ENCODE results near the gene REN.

REN gene

DNA sequence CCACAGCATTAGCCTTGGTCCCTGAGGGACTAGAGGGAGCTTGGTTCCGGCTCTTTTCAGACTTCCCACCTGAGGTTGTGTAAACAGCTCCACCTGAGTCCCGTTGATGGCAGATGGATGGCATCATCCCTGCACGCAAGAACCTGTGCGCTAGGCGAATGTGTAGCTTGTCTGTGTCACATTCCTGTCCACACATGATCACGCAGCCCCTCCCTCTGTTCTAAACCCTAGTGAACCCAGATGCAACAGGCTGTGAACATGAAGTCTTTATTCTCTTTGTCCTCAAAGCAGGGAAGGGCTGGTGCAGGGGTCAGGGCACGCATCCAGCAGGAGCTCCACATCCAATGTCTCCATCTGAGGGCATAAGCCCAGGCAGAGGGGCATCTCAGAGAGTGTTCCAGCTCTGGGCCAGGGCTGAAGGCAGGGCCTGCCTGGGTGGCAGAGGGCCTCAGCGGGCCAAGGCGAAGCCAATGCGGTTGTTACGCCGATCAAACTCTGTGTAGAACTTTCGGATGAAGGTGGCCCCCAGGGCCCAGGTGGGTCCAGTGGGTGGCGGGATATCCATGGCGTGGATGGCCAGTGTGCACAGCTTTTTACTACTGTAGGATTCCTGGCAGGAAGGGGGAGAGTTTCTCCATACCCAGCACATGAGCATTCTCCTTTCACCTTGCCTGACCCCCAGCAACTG, 11.4 kb downstream of the REN start:
- no peak for DNase-seq (ENCODE audit: low read depth, low spot score)

DNA sequence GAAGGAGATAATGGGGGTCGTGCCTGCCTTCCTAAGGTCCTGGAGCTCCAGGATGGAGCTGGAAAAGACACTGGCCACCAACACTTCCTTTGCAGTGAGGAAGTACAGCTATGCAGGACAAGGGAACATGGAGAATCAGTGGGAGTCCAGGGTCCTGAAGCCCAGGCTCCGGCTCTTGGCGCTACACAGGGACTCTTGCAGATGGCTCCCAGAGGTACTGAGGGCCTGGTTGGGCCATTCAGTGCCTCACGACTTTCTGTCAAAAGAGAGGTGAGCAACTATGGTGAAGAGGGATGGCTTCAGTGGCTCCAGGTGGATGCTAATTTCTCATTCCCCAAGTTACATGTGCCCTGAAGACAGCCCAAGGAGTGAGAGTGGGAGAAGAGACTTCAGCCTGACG, 12.5 kb downstream of the REN start:
- no peak for DNase-seq (ENCODE audit: low read depth, low spot score)

DNA sequence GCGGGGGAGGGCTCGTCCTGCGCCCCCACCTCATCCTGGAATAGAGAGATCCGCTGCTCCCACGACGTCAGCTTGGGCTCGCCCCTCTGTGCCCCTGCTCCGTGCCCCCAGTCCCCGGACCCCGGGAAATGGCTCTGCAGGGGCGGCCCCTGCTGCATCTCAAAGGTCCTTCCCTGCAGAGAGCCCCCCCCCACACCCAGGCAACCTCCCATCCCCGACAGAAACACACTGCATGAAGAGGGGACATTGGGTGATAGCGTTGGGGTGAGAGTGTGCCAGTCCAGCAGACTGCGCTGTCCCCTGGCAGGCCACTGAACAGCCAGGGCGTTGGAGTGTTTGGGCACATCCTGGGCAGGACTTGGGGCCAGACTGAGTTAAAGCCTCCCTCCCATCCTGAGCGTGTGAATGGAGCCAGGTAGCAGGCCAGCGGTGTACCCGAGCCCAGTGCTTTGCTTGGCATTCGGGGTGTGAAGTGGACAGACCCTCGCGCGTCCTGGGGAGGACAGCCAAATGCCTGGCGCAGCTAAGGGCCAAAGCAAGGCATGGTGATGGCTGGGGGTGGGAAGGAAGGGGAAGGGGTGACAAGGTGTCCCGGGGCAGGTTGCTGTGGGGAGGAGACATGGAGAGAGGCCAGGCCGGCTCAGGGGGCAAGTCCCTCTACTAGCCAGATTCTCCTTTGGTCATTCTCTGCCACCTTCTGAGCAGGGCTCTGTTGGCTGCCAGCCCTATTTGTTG, 13.7 kb downstream of the REN start:
- no peak for DNase-seq (ENCODE audit: low read depth, low spot score)

DNA sequence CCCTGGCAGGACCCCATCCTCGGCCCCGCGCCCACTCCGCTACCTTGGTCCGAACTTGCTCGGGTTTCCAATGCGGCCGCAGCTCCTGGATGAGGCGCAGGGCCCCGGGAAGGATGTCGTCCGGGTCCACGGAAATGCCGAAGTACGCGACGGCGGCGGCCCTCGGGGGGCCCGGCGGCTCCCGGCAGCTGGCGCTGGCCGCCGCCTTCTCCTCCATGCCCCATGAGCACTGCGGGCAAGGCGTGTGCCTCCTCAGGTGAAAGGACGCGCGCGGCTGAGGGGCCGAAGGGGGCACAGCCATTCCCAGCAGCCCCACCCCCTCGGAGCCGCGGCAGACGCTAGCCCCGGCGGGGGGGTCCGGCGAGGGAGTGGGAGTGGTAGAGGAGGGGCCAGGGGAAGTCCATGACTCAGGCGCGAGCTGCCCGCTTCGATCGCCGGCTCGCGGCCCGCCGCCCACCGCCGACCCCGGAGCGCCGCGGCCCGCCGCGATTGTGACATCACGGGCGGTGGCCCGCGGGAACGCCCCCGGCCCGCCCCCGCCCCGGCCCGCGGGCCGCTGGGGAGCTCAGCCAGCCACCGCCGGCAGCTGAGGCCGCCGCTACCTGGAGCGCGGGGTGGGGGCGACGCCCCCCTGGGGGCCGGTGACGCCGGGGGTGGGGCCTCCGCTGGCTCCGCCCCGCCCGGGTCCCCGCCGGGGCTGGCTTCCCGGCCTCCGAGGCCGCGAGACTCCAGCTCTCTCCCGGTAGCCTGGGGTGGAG, 14.4 kb downstream of the REN start, which contains the start of gene ETNK2:
Gene ETNK2, minus strand, starts transcription at position 493 of the 758 bp plus-strand sequence. Its CDS starts 192 bp downstream, at position 301.
- DNase-seq (ENCODE audit: low read depth, low spot score), result no peak

DNA sequence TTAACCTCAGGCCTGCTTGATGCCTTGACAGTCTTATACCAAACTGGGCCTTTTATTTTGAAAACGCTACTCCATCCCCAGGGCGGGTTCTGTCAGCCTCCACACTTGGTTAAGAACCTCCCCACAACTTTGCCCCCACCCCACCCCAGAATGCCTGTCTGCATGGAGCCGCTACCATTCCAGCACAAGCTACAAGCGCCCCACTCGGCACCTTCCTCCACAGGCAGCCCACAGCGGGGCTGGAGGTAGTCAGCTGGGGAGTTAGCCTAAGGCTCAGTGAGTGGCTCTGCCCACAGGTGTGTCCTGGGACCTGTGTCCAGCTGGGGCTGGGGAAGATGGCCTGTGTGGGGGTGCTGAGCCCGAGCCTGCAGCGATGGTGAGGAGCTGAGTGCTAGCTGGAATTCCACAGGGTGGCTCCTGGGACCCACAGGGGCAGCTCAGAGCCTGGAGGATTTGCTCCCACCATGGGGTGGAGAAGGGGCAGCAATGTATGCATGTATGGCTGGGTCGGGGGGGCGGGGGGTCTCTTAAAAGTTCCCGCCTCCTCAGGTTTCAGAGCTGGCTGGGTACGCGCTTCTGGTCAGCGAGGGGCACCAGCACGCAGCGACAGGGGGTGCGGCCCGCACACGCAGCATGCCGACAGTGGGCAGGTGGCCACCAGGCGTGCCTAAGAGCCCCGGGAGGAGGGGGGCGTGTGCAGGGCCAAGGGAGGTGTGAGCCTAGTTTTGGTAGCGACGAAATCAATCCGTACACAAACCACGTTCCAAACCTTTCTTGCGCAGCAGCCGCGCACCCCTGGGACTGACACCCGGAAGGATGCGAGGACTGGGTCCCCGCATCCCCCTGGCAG, 15.2 kb downstream of the REN start:
- DNase-seq (ENCODE audit: low read depth, low spot score), result no peak

DNA sequence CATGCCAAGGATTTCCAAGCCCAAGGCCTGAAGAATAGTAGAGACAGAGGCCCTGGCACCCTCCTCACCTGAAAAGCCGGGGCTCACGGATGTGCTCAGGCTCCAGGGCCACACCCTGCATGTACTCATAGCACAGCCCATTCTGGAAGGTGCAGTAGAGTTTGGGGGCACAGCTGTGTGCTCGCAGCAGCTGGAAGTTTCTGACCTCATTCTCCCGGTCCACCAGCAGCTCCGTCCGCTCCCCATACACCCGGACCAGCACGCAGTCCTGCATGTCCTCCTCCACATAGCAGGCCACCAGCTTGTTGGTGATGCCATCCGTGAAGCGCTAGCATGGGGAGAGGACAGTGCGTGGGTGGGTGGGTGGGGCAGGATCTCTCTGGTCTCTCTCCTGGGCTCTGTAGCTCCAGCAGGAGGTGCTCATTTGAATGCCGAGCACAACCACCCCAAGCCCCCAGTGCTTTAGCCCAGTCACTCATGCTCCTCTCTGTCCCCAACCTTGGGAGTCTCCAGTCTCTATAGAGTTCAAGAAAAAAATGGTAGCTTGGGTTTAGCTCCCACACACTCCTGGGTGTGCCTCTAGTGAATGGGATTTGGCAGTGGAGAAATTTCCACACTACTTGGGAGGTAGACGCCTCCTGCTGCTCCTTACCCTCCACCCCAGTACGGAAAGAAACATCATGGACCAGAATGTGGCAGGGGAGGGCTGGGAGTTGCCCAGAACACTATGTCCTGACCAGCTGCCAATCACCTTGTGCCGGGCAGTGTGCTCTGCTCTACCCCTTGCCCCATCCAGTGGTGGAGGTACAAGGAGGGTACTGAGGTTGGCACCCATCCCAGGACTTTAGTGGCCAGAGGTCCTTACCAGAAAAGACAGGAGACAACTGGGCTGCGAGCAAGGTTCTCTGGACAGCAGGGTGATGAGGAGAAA, 16.2 kb downstream of the REN start:
- no peak for DNase-seq (ENCODE audit: low read depth, low spot score)

DNA sequence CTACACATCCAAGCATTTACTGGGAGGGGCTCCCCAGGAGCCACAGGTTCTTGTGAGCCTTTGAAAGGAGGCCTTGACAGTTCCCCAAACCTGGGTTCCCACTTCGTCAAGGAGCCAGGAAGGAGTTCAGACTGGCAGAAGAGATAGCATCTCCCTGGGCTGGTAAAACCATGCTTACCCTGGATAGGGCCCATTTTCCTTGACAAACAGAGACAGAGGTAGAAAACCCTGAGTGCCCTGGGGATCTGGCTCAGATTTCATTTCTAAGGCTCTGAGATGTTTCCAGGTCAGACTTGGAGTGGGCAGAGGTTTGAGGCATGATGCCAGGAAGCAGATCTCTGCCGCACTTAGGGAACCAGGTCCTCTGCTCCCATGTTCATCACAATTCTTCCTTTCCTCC, 17.0 kb downstream of the REN start:
- DNase-seq (ENCODE audit: low read depth, low spot score), result no peak

DNA sequence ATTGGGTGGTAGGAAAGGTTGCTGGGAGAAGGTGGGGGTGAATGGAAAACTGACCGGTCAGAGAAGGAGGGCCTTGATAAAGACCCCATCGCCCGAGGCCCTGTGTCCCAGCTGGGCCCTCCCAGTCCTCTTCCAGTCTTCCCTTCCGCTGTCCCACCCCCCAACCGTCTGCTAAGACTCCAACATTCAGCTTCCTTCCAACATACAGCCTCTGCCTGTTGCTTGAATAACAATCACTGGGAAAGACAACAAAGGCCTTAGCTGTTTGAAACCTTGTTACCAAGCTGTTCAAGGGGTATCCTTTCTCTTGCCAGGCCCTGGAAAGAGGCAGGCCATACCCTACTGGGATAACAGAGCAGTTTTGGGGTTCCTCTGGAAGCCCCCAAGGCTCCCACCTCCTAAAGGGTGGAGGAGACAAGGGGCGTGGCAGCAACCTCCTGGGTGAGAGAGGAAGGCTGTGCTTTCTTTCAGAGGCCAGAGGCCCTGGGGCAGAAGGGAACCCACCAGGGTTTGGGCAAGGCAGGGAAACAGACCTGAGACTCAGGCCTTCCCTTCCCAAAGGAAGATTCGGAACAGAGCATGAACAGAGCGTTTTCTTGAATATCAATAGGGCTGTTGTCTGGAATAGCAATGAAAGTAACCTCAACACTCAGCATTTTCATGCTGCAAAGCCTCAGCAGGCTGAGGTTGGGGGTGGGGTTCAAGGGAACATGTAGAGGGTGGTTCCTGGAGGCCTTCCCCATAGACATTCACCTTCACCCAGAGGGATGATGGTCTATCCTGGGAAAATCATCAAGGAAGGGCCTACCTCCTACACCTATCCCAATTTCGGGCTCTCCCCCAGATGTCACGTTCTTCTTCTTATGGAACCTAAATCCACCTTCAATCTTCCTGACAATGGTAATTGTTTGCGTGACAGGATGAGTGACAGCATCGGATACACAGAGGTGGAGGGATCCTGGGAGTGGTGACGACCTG, 18.4 kb downstream of the REN start:
- DNase-seq (ENCODE audit: low read depth, low spot score), result no peak

DNA sequence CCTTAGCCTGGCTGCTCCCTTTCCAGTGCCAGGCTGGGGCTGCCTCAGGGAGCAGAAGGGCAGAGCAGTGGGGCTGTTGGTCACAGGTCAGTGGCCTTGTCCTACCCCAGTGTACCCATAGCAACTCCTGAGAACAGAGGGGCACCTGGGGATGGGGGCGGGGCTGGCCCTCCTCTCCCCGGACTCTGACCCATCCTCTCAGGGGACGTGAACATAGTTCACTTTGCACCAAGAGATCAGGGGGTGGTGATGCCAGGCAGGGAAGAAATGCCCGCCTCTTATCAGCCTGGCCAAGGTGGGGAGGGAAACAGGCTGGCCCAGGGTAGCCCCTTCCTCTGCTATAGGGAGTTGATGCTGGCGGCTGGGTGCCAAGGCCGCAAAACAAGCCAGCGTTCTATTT, 19.2 kb downstream of the REN start:
- no peak for DNase-seq (ENCODE audit: low read depth, low spot score)

DNA sequence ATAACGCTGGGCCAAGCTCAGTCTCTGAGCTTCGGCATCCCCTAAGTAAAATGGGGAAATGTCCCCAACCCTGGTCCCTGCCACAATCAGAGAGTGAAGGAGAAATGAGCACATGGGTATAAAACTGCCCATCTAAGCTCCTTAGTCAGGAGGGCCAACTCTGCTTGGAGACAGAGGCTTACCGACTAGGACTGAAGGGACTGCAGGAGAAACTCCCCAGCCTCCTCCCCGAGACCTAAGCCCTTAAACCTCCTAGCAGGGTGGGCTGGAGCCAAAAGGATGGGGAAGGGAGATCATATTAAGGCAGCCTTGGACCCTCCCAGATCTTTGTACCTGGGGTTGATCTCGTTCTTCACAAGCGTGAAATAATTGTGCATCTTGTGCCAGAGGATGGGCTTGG, 19.8 kb downstream of the REN start:
- no peak for DNase-seq (ENCODE audit: low read depth, low spot score)

DNA sequence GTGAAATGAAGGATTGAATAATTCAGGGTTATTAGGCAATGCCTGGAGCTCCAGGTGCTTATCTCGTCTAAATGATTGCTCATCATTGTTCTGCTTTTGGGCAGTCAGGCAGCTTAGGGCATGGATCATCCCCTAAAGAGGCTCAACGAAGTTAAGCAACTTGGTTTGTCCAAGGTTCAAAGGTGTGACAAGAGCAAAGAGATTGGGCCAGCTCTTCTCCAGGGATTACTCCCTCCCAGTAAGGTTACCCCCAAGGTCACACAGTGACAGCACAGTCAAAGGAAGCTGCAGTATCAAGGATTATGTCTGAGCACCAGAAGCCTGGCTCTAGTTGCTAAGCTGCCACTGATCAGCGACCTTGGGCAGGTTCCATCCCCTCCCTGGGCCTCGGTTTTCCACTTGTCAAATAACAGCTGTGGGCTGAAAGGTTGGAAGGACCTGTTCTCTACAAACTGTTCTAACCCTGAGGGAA, 21.1 kb downstream of the REN start:
- DNase-seq (ENCODE audit: low read depth, low spot score), result no peak

DNA sequence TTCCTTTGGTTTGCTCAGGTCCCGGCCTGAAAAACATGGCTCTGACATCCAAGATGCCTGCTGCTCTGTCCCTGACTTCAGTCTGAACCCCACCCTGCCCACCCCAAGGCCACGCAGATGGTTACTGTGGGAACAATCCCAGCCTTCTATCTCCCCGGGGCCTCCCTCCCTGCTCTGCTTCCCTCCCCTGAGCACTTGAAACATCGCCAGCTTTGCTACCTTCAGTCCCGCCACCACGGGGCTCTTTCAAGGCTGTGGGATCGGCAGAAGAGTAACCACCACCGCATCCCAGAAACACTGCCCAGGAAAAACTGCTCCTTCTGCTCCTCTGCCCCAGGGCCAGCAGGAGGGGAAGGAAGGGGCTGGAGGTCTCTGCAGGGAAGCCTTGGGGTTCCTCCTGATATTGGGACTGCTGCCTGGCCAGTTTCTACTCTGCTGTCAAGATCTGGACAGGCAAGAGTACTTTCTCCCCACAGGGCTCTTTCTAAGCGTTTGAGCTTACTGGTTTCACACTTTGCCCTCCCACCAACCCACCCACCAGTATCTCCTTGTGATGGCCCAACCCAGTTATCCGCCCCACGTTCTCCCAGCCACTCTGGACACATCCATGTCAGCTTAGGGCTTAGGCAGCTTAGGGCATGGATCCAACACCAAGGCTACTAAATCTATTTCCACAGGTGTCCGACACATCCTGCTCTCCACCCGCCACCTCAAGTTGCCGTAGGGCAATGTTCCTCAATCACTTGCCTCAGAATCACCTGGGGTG, 22.7 kb downstream of the REN start:
- DNase-seq (ENCODE audit: low read depth, low spot score), result no peak

DNA sequence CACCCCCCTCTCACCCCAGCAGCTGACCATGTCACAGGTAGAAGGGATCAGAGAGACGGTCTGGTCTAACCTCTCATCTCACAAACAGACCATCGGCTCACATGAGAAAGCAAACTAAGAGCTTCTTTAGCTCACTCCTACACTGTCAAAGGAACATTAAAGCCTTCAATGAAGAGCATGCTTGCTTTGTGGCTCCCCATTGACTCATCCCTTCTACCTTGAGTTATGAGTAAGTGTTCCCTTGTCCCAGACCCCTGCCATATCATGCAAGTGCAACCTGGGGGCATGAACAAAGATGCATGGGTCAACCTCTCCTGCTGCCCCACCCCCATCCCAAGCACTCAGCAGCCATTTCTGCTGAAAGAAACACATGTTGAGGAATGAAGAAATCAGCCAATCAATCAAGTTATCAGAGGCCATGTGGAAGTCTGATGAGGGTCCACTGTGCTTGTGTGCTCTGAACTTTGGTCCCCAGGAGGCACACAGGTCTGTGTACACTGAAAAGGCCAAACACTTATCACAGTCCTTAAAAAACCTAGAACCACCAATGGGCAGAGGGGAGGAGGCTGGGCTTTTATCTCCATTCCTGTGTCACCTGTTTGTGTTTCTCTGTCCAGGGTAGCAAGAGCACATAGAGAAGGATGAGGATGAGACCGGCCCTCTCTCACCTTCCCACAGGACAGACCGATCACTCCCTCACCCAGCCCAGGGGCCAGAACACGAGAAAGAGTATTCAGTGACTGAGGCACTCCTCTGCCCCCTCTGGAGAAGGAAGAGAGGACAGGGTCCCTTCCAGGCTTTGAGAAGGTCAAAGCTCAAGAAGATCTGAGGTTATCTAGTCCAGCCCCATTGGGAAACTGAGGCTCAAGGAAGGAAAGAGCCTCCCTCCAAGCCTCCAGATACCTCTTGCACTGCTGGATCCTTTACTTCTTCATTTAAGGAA, 23.8 kb downstream of the REN start:
- DNase-seq (ENCODE audit: low read depth, low spot score), result no peak

DNA sequence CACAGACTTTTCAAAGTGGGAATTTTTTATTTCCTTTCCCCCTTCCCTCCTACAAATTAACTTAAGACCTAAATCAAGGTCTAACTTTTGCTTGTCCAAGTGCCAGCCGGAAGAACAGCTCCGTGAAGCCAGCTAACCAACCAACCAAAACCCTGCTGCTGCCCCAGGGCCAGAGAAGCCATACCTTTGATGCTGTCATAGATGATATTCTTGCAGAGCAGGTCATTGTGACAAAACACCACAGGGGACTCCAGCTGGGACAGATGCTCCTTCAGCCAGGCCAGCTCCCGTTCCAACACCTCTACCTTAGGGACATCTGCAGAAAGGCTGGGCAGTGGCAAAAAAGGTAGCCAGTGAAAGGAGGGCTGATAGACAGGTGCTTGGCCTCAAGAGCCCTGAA, 25.0 kb downstream of the REN start:
- no peak for DNase-seq (ENCODE audit: low read depth, low spot score)

DNA sequence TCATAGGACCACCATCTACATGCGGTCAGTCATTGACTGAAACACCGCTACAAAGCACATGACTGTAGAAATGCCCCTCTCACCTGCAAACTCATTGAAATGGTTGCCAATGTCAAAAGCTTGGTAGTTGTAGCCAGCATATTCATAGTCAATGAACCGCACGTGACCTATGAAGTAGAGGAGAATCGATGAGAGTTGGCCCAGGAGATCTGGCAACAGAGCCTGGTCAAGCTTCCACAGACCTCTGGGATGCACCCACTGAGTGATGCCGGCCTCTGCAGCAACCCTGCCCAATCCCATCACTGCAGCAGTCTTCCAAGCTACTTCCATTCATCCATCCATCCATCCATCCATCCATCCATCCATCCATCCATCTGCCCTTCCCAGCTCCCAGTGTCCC, 26.2 kb downstream of the REN start:
- DNase-seq (ENCODE audit: low read depth, low spot score), result no peak

DNA sequence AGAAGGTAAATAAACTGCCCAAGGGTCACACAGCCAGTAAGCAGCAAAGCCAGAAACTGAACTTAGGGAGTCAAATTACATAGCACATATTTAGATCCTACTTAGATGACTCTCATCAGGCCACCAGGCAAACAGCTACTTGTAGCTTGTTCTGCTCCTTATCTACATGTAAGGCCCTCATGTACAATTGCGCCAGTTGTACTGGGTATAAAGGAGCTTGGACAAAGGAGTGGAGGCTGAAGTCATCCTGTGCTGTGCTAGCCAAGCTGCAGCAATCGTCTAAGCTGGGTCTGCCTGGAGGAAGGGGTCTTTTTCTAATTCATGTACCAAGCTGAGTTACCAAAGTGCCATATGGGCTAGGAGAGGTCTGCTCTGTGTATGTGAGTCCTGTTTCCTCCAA, 27.0 kb downstream of the REN start:
- no peak for DNase-seq (ENCODE audit: low read depth, low spot score)

DNA sequence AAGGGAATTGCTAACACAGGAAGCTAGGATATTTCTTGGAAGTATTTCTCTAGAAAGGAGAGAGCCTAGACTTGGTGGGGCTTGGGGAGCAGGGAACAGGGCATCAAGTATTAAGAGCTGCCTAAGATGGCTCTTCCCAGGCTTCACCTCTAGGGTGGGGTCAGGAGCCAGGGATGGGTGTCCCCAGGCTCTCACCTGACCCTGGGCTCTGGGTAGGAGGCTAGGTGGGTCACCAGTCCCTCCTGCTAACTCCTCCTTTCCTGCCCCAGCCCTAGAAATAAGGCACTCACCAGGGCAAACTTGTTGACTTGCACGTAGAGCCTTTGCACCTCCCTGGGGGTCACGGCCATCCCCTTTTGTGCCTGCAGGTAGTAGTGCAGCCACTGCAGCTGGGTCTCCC, 29.3 kb downstream of the REN start:
- no peak for DNase-seq (ENCODE audit: low read depth, low spot score)

Data from brain pericyte (primary cell).